H1 (cell line): ENCODE results near the gene MNAT1. TPM values are rescaled to one million over a fixed set of nuclear protein-coding genes. Genes with fewer than 3 reads are reported as not detected.

ENCODE experiments used
- CTCF ChIA-PET: fragments of 300-600 bp; sonication (Branson Sonifier 250); formaldehyde crosslinking; loops from one replicate; lab custom pipeline; 2021; ENCODE audit not compliant: partially characterized antibody; lab: Charles Lee
- POLR2A ChIA-PET: fragments of 300-600 bp; sonication (Branson Sonifier 250); formaldehyde crosslinking; loops from one replicate; lab custom pipeline; 2021; ENCODE audit warnings: inconsistent platforms; ENCODE audit not compliant: partially characterized antibody; lab: Charles Lee
- DNase-seq, 2 experiments: peaks; one replicate each; pipeline versions ENCODE4 v3.0.0 to v3.0.0-alpha.2; 2010 to 2022; ENCODE audit warnings: low spot score in 2 of 2, low read depth in 1 of 2, mixed read lengths in 1 of 2
- FAIRE-seq: peaks from 2 replicates; lab custom pipeline; 2011; peaks lifted over from hg19 to GRCh38; lab: Jason Lieb, UNC
- H2AFZ ChIP-seq: 2 replicates; pipeline ENCODE4 v1.8.1; 2012; ENCODE audit warnings: low read length, inconsistent platforms
- H2AK5ac ChIP-seq: 2 replicates; pipeline ENCODE4 v1.6.1; 2013; ENCODE audit warnings: low read depth, low read length
- H2BK120ac ChIP-seq: replicated peaks from 2 replicates; pipeline ENCODE3; 2013; ENCODE audit warnings: low read depth, low read length, inconsistent platforms
- H2BK12ac ChIP-seq: 2 replicates; pipeline ENCODE4 v1.6.1; 2013; ENCODE audit warnings: low read depth, low read length
- H2BK15ac ChIP-seq: 2 replicates; pipeline ENCODE4 v1.6.1; 2013; ENCODE audit warnings: low read length
- H2BK20ac ChIP-seq: 2 replicates; pipeline ENCODE4 v1.6.1; 2013; ENCODE audit warnings: low read length
- H2BK5ac ChIP-seq: 2 replicates; pipeline ENCODE4 v1.6.1; 2013; ENCODE audit warnings: low read depth, low read length
- H3K14ac ChIP-seq: 2 replicates; pipeline ENCODE4 v1.6.1; 2013; ENCODE audit warnings: inconsistent platforms; ENCODE audit not compliant: insufficient read length
- H3K18ac ChIP-seq: 2 replicates; pipeline ENCODE4 v1.6.1; 2013; ENCODE audit warnings: low read length; ENCODE audit errors: extremely low read depth
- H3K23ac ChIP-seq: 2 replicates; pipeline ENCODE4 v1.6.1; 2013; ENCODE audit warnings: inconsistent platforms; ENCODE audit not compliant: insufficient read length
- H3K23me2 ChIP-seq: 2 replicates; pipeline ENCODE4 v1.6.1; 2013; ENCODE audit warnings: low read depth, low read length
- H3K27ac ChIP-seq: 2 replicates; pipeline ENCODE4 v1.6.1; 2011; ENCODE audit warnings: low read depth, low read length, inconsistent platforms
- H3K27me3 ChIP-seq, 4 experiments: replicated peaks in 1 of 4; 1 replicate in 1 of 4; 2 replicates in 3 of 4; pipeline versions ENCODE4 v1.6.1 to v1.8.1; 2011 to 2013; ENCODE audit warnings: low read length in 3 of 4, mild to moderate bottlenecking in 3 of 4, inconsistent platforms in 2 of 4, mixed read lengths in 2 of 4, moderate library complexity in 1 of 4; ENCODE audit not compliant: control insufficient read depth in 3 of 4, insufficient read depth in 3 of 4; ENCODE audit errors: extremely low read depth in 1 of 4
- H3K36me3 ChIP-seq, 4 experiments: 2 replicates each; pipeline versions ENCODE4 v1.6.1 to v1.8.1; 2011 to 2013; ENCODE audit warnings: mild to moderate bottlenecking in 4 of 4, low read length in 3 of 4, moderate library complexity in 2 of 4, control low read depth in 1 of 4, inconsistent platforms in 1 of 4; ENCODE audit not compliant: insufficient read depth in 4 of 4, control insufficient read depth in 2 of 4
- H3K4ac ChIP-seq: replicated peaks from 2 replicates; pipeline ENCODE3; 2013; ENCODE audit warnings: low read length, low read depth, mixed read lengths, inconsistent platforms; ENCODE audit not compliant: insufficient read length
- H3K4me1 ChIP-seq, 4 experiments: replicated peaks in 1 of 4; 1 replicate in 1 of 4; 2 replicates in 3 of 4; pipeline versions ENCODE4 v1.6.1 to v1.8.1; 2011 to 2013; ENCODE audit warnings: low read length in 3 of 4, inconsistent platforms in 2 of 4, mixed read lengths in 1 of 4; ENCODE audit not compliant: insufficient read depth in 4 of 4, control insufficient read depth in 3 of 4
- H3K4me2 ChIP-seq, 2 experiments: 2 replicates each; pipeline versions ENCODE4 v1.6.1 to v1.8.1; 2011 to 2013; ENCODE audit warnings: low read depth in 2 of 2, low read length in 2 of 2, control low read depth in 1 of 2, inconsistent platforms in 1 of 2, mild to moderate bottlenecking in 1 of 2; ENCODE audit not compliant: insufficient read depth in 1 of 2
- H3K4me3 ChIP-seq, 4 experiments: fragments of 200-600, 300-600 bp in 1 of 4; sonication (generic), shearing (Covaris generic), sonication (Bioruptor Twin) in 1 of 4; 2 replicates each; pipeline versions ENCODE4 v1.5.1 to v1.8.1; 2011 to 2016; ENCODE audit warnings: low read length in 4 of 4, low read depth in 3 of 4, control low read depth in 2 of 4, inconsistent platforms in 2 of 4, mild to moderate bottlenecking in 2 of 4, mixed read lengths in 1 of 4, moderate library complexity in 1 of 4; ENCODE audit not compliant: insufficient read depth in 2 of 4; ENCODE audit errors: extremely low read depth in 1 of 4
- H3K56ac ChIP-seq: replicated peaks from 2 replicates; pipeline ENCODE3; 2013; ENCODE audit warnings: low read depth, mild to moderate bottlenecking, mixed read lengths, low read length, inconsistent platforms; ENCODE audit not compliant: insufficient read length
- H3K79me1 ChIP-seq: 2 replicates; pipeline ENCODE4 v1.6.1; 2013; ENCODE audit warnings: low read depth, low read length, control low read depth
- H3K79me2 ChIP-seq, 2 experiments: 2 replicates each; pipeline versions ENCODE4 v1.6.1 to v1.8.1; 2012 to 2013; ENCODE audit warnings: low read length in 2 of 2, mild to moderate bottlenecking in 2 of 2, inconsistent platforms in 1 of 2; ENCODE audit not compliant: insufficient read depth in 2 of 2, control insufficient read depth in 1 of 2
- H3K9ac ChIP-seq, 4 experiments: replicated peaks in 1 of 4; 1 replicate in 1 of 4; 2 replicates in 3 of 4; pipeline versions ENCODE4 v1.6.1 to v1.8.1; 2011 to 2013; ENCODE audit warnings: low read depth in 3 of 4, low read length in 3 of 4, control low read depth in 2 of 4, mild to moderate bottlenecking in 2 of 4, moderate library complexity in 2 of 4, inconsistent platforms in 1 of 4; ENCODE audit errors: extremely low read depth in 1 of 4
- H3K9me3 ChIP-seq, 2 experiments: 2 replicates each; pipeline versions ENCODE4 v1.6.1 to v1.8.1; 2012 to 2013; ENCODE audit warnings: mild to moderate bottlenecking in 2 of 2, moderate library complexity in 2 of 2, control low read depth in 1 of 2, inconsistent platforms in 1 of 2, low read depth in 1 of 2, low read length in 1 of 2, mixed read lengths in 1 of 2; ENCODE audit not compliant: insufficient read depth in 2 of 2
- H4K20me1 ChIP-seq, 2 experiments: replicated peaks in 1 of 2; 2 replicates each; pipeline versions ENCODE3 to v1.8.1; 2011 to 2013; ENCODE audit warnings: inconsistent platforms in 2 of 2, low read length in 2 of 2, mild to moderate bottlenecking in 1 of 2; ENCODE audit not compliant: insufficient read depth in 2 of 2, control insufficient read depth in 1 of 2
- H4K5ac ChIP-seq: 2 replicates; pipeline ENCODE4 v1.6.1; 2013; ENCODE audit warnings: low read length, low read depth, mixed read lengths, inconsistent platforms; ENCODE audit not compliant: insufficient read length
- H4K8ac ChIP-seq: 2 replicates; pipeline ENCODE4 v1.8.0; 2013; ENCODE audit warnings: mild to moderate bottlenecking, moderate library complexity, low read length, inconsistent platforms; ENCODE audit not compliant: insufficient read depth; ENCODE audit errors: extremely low read depth
- H4K91ac ChIP-seq: replicated peaks from 2 replicates; pipeline ENCODE3; 2013; ENCODE audit warnings: low read length, mixed read lengths, inconsistent platforms; ENCODE audit not compliant: insufficient read length
- ASH2L ChIP-seq: fragments of 200-600, 300-600 bp; sonication (generic); IDR thresholded peaks from one replicate; pipeline ENCODE4 v1.7.1; 2017; ENCODE audit warnings: low read length
- BRCA1 ChIP-seq: IDR thresholded peaks from 2 replicates; pipeline ENCODE4 v1.6.1; 2012; ENCODE audit warnings: low read depth, low read length, improper control_type of control experiment
- CBX5 ChIP-seq: fragments of 300-800, 300-1000 bp; sonication (generic); IDR thresholded peaks from 2 replicates; pipeline ENCODE4 v1.7.1; 2016; ENCODE audit warnings: antibody characterized with exemption, low read length, low read depth
- EGR1 ChIP-seq: IDR thresholded peaks from 2 replicates; pipeline ENCODE4 v1.6.1; 2011; ENCODE audit warnings: low read depth, low read length, borderline replicate concordance
- HDAC6 ChIP-seq: IDR thresholded peaks from one replicate; pipeline ENCODE4 v1.7.1; 2012; ENCODE audit warnings: low read depth, mild to moderate bottlenecking, inconsistent platforms, low read length, moderate library complexity
- JUND ChIP-seq: IDR thresholded peaks from 2 replicates; pipeline ENCODE4 v1.6.1; 2011; ENCODE audit warnings: mild to moderate bottlenecking, improper control_type of control experiment, low read length
- RBBP5 ChIP-seq: IDR thresholded peaks from 2 replicates; pipeline ENCODE4 v1.7.1; 2012; ENCODE audit warnings: low read depth, mild to moderate bottlenecking, inconsistent platforms, low read length, moderate library complexity, borderline replicate concordance
- SIX5 ChIP-seq: IDR thresholded peaks from 2 replicates; pipeline ENCODE4 v1.6.1; 2011; ENCODE audit warnings: mild to moderate bottlenecking, low read depth, low read length
- SP1 ChIP-seq: IDR thresholded peaks from 2 replicates; pipeline ENCODE4 v1.6.1; 2011; ENCODE audit warnings: low read depth, low read length
- SP4 ChIP-seq: IDR thresholded peaks from 2 replicates; pipeline ENCODE4 v1.6.1; 2012; ENCODE audit warnings: low read length, inconsistent platforms
- SRF ChIP-seq: IDR thresholded peaks from 2 replicates; pipeline ENCODE4 v1.6.1; 2011; ENCODE audit warnings: mild to moderate bottlenecking, low read depth, low read length, moderate library complexity
- SUZ12 ChIP-seq: fragments of 200-600 bp; sonication (generic); IDR thresholded peaks from 2 replicates; pipeline ENCODE4 v1.6.1; 2012; ENCODE audit warnings: mild to moderate bottlenecking, inconsistent platforms, low read length, moderate library complexity, mixed read lengths
- TCF12 ChIP-seq: IDR thresholded peaks from 2 replicates; pipeline ENCODE4 v1.6.1; 2011; ENCODE audit warnings: low read depth, mild to moderate bottlenecking, low read length
- WGBS, 2 experiments: shearing (Covaris generic) in 1 of 2; methylation state at CpG; one replicate each; pipeline versions ENCODE4 v1.1.6 to v1.1.7; 2013 to 2015; ENCODE audit warnings: low lambda C conversion rate in 2 of 2, mixed read lengths in 2 of 2, inconsistent platforms in 1 of 2, low coverage in 1 of 2, missing lambda C conversion rate in 1 of 2; ENCODE audit not compliant: insufficient replicate concordance in 2 of 2, insufficient coverage in 1 of 2, insufficient read length in 1 of 2; ENCODE audit errors: extremely low coverage in 1 of 2, missing lambda C conversion rate in 1 of 2; 5-methylcytosine and 5-hydroxymethylcytosine counted together
- polyA plus RNA-seq, 7 experiments: library from polyadenylated mRNA; depleted of rRNA in 3 of 7; stranded (reverse) in 5 of 7; unstranded in 2 of 7; fragments of >200 nt in 5 of 7; fragments of 200-250 nt in 2 of 7; gene quantifications; 1 replicate in 5 of 7; 2 replicates in 1 of 7; 4 replicates in 1 of 7; pipeline versions ENCODE4 v1.2.1 to v1.2.3, GENCODE V29; 2011 to 2013; ENCODE audit warnings: missing spikeins in 2 of 7, mixed read lengths in 2 of 7
- total RNA-seq: library from RNA; stranded (reverse); fragmentation: NEBNext Ultra II Directional; extraction: Animal tissue kit (Norgen Biotek cat#: 25700); gene quantifications from 2 replicates; pipeline ENCODE4 v1.2.1, GENCODE V29; 2021
- TF ChIP-seq, protein P1 (sequence below): IDR thresholded peaks from 2 replicates; pipeline ENCODE4 v1.6.1; 2011; ENCODE audit warnings: low read length, improper control_type of control experiment

The MNAT1 gene
- total and polyA plus RNA-seq, 2 of the 8 experiments (the other 6 are each of a cell fraction or from before 2014, with no cell fraction given): 34.7 to 52.1 TPM

DNA sequence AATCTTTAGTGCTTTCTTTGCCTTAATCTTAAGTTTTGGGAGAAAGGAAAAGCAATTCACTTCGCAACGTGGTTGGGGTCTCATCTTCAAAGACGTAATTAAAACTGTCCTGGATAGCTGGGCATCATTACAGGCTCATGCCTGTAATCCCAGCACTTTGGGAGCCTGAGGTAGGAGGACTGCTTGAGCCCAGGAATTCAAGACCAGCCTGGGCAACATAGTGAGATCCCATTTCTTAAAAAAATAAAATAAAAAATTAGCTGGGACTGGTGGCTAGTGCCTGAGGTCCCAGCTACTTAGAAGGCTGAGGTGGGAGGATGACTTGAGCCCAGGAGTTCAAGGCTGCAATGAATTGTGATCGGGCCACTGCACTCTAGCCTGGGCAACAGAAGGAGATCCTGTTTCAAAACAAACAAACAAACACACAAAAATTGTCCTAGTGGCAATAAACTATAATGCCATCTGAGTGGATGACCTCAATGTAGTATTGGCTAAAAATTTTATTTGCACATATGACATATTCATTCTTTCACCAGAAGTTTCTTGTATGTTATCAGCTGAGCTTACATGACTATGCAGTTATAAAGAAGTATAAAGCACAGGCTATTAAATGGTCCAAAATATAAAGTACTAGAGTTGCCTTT is 1.6 kb upstream of the MNAT1 start:
- no peak overlapping the region for H3K18ac ChIP-seq
- no peaks in the 10 kb centered on the region for H3K36me3 ChIP-seq
- no peak overlapping the region for H3K4me3 ChIP-seq
- H2AK5ac ChIP-seq: no peak overlapping the region
- no peaks in the 10 kb centered on the region for H3K27me3 ChIP-seq
- H3K79me2 ChIP-seq: peaks cover 7 to 32% of the 10 kb centered on the region in 2 experiments
- no peak overlapping the region for H4K91ac ChIP-seq
- no peak overlapping the region for H2BK15ac ChIP-seq
- H4K8ac ChIP-seq: no peak overlapping the region
- 82% methylated on average over 4 of the region's 4 CpGs; no CpG with 5 or more reads in 1 of the 2 experiments for WGBS, 2 experiments
- no peaks in the 10 kb centered on the region for H3K79me1 ChIP-seq
- POLR2A ChIA-PET: interaction anchor here (1.2 to 3.7 kb wide), 2 partner anchors 9 to 10 kb away, joined by 3 to 21 read pairs; partner anchors contain the start of gene SIX4
- H4K20me1 ChIP-seq: no peaks in the 10 kb centered on the region
- no peak overlapping the region for H3K23ac ChIP-seq
- no peak overlapping the region for H2BK5ac ChIP-seq
- no peak overlapping the region for H2BK12ac ChIP-seq
- H3K23me2 ChIP-seq: peaks cover 5% of the 10 kb centered on the region
- H3K56ac ChIP-seq: no peak overlapping the region
- H2BK120ac ChIP-seq: no peak overlapping the region
- CTCF ChIA-PET: interaction anchor here (1.0 to 1.8 kb wide), 3 partner anchors 10 to 76 kb away, joined by 3 to 4 read pairs (median 3); no protein-coding TSS in a partner anchor
- H4K5ac ChIP-seq: no peak overlapping the region
- H3K9me3 ChIP-seq: no peaks in the 10 kb centered on the region
- no peak overlapping the region for H3K14ac ChIP-seq
- no peak for FAIRE-seq
- no peak for DNase-seq
- H3K4me1 ChIP-seq: no peaks in the 10 kb centered on the region; a peak in 3 of 7 replicates
- H3K4ac ChIP-seq: no peak overlapping the region
- H3K27ac ChIP-seq: no peak overlapping the region
- no peak overlapping the region for H3K9ac ChIP-seq
- no peak overlapping the region for H2AFZ ChIP-seq
- H2BK20ac ChIP-seq: no peak overlapping the region
- no peak overlapping the region for H3K4me2 ChIP-seq
- TF ChIP-seq SUZ12: no peak
- TF ChIP-seq, protein P1, sequence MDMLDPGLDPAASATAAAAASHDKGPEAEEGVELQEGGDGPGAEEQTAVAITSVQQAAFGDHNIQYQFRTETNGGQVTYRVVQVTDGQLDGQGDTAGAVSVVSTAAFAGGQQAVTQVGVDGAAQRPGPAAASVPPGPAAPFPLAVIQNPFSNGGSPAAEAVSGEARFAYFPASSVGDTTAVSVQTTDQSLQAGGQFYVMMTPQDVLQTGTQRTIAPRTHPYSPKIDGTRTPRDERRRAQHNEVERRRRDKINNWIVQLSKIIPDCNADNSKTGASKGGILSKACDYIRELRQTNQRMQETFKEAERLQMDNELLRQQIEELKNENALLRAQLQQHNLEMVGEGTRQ: no peak
- TF ChIP-seq SIX5: no peak
- TF ChIP-seq HDAC6: no peak
- TF ChIP-seq ASH2L: no peak
- no peak for TF ChIP-seq SP1
- TF ChIP-seq SP4: no peak
- TF ChIP-seq TCF12: no peak
- no peak for TF ChIP-seq CBX5
- no peak for TF ChIP-seq EGR1
- no peak for TF ChIP-seq RBBP5
- no peak for TF ChIP-seq SRF
- no peak for TF ChIP-seq JUND
- no peak for TF ChIP-seq BRCA1
